Hepatocyte (in vitro differentiated cells): ENCODE results near the gene CBX1.

Experiments
- CTCF ChIP-seq: fragments of 200-600 bp; sonication (generic); IDR thresholded peaks from 2 replicates; pipeline ENCODE4 v1.5.1; 2016; ENCODE audit warnings: antibody characterized with exemption, mild to moderate bottlenecking; ENCODE audit not compliant: poor library complexity
- EZH2 ChIP-seq: fragments of 200-600 bp; sonication (generic); IDR thresholded peaks from 2 replicates; pipeline ENCODE4 v1.6.1; 2016; ENCODE audit warnings: antibody characterized with exemption, mild to moderate bottlenecking, borderline replicate concordance
- EZH2phosphoT487 ChIP-seq: fragments of 200-600 bp; sonication (generic); IDR thresholded peaks from one replicate; pipeline ENCODE4 v1.6.1; 2018; ENCODE audit warnings: antibody characterized with exemption, mild to moderate bottlenecking, low read depth, moderate library complexity; ENCODE audit not compliant: unreplicated experiment, severe bottlenecking

- no peak for TF ChIP-seq CTCF
- TF ChIP-seq EZH2: no peak
- TF ChIP-seq EZH2phosphoT487: no peak
Observed at GRCh38 chr17:48053758-48054237, 47.5 kb downstream of the CBX1 start.
